H9 (cell line): Measurements from ENCODE around the gene ASIC4. TPM values are rescaled to one million over a fixed set of nuclear protein-coding genes. Genes with fewer than 3 reads are reported as not detected.

Source experiments
- DNase-seq: peaks from one replicate; pipeline ENCODE4 v3.0.0-alpha.2; 2017
- H2AFZ ChIP-seq: one replicate; pipeline ENCODE4 v1.6.1; 2013; ENCODE audit warnings: mild to moderate bottlenecking, low read length, control low read depth, moderate library complexity
- H2AK5ac ChIP-seq: 2 replicates; pipeline ENCODE4 v1.6.1; 2013; ENCODE audit warnings: low read length, control low read depth, mixed read lengths; ENCODE audit not compliant: insufficient read length
- H2BK120ac ChIP-seq: one replicate; pipeline ENCODE4 v1.6.1; 2013; ENCODE audit warnings: low read depth, mild to moderate bottlenecking, low read length, control low read depth, inconsistent platforms; ENCODE audit not compliant: poor library complexity, severe bottlenecking
- H2BK12ac ChIP-seq: 2 replicates; pipeline ENCODE4 v1.6.1; 2013; ENCODE audit warnings: low read length, control low read depth, mixed read lengths, low read depth; ENCODE audit not compliant: insufficient read length
- H2BK15ac ChIP-seq: 2 replicates; pipeline ENCODE4 v1.6.1; 2013; ENCODE audit warnings: low read depth, low read length, control low read depth
- H2BK20ac ChIP-seq: one replicate; pipeline ENCODE4 v1.6.1; 2013; ENCODE audit warnings: low read depth, mild to moderate bottlenecking, low read length, control low read depth, inconsistent platforms; ENCODE audit not compliant: poor library complexity, severe bottlenecking
- H2BK5ac ChIP-seq: 2 replicates; pipeline ENCODE4 v1.6.1; 2013; ENCODE audit warnings: low read length, control low read depth, mixed read lengths; ENCODE audit not compliant: insufficient read length
- H3K14ac ChIP-seq: 2 replicates; pipeline ENCODE4 v1.6.1; 2013; ENCODE audit warnings: low read length, control low read depth; ENCODE audit not compliant: insufficient read depth
- H3K18ac ChIP-seq: 2 replicates; pipeline ENCODE4 v1.6.1; 2013; ENCODE audit warnings: low read depth, mild to moderate bottlenecking, mixed read lengths, low read length, control low read depth; ENCODE audit not compliant: insufficient read length
- H3K23ac ChIP-seq: 2 replicates; pipeline ENCODE4 v1.6.1; 2013; ENCODE audit warnings: low read length, control low read depth, mixed read lengths, low read depth; ENCODE audit not compliant: insufficient read length
- H3K23me2 ChIP-seq: 2 replicates; pipeline ENCODE4 v1.6.1; 2013; ENCODE audit warnings: low read depth, mild to moderate bottlenecking, mixed read lengths, low read length, control low read depth; ENCODE audit not compliant: insufficient read length, poor library complexity, severe bottlenecking
- H3K27ac ChIP-seq: 2 replicates; pipeline ENCODE4 v1.5.1; 2013; ENCODE audit warnings: low read length, control low read depth, mixed read lengths, low read depth; ENCODE audit not compliant: insufficient read length
- H3K27me3 ChIP-seq: 2 replicates; pipeline ENCODE4 v1.6.1; 2013; ENCODE audit warnings: low read length, control low read depth, inconsistent platforms; ENCODE audit not compliant: insufficient read depth
- H3K4ac ChIP-seq: 2 replicates; pipeline ENCODE4 v1.6.1; 2013; ENCODE audit warnings: low read depth, mild to moderate bottlenecking, control low read depth, inconsistent platforms, low read length, moderate library complexity
- H3K4me1 ChIP-seq: 2 replicates; pipeline ENCODE4 v1.6.1; 2013; ENCODE audit warnings: low read length, control low read depth, inconsistent platforms; ENCODE audit not compliant: insufficient read depth
- H3K4me2 ChIP-seq: 2 replicates; pipeline ENCODE4 v1.6.1; 2013; ENCODE audit warnings: low read length, control low read depth, mixed read lengths; ENCODE audit not compliant: insufficient read length, insufficient read depth
- H3K56ac ChIP-seq: 2 replicates; pipeline ENCODE4 v1.6.1; 2013; ENCODE audit warnings: low read depth, mild to moderate bottlenecking, mixed read lengths, low read length, control low read depth; ENCODE audit not compliant: insufficient read length
- H3K79me1 ChIP-seq: 2 replicates; pipeline ENCODE4 v1.6.1; 2013; ENCODE audit warnings: low read depth, mild to moderate bottlenecking, moderate library complexity, low read length, control low read depth, inconsistent platforms; ENCODE audit not compliant: insufficient read depth, poor library complexity, severe bottlenecking
- H3K79me2 ChIP-seq: 2 replicates; pipeline ENCODE4 v1.6.1; 2013; ENCODE audit warnings: low read length, control low read depth, inconsistent platforms; ENCODE audit not compliant: insufficient read depth
- H3K9ac ChIP-seq: 2 replicates; pipeline ENCODE4 v1.6.1; 2013; ENCODE audit warnings: low read length, control low read depth, mixed read lengths; ENCODE audit not compliant: insufficient read length; ENCODE audit errors: extremely low read depth
- H3K9me3 ChIP-seq: one replicate; pipeline ENCODE4 v1.6.1; 2013; ENCODE audit warnings: low read depth, low read length, inconsistent platforms; ENCODE audit not compliant: control insufficient read depth
- H3T11ph ChIP-seq: one replicate; pipeline ENCODE4 v1.6.1; 2013; ENCODE audit warnings: mild to moderate bottlenecking, low read length, control low read depth, inconsistent platforms
- H4K20me1 ChIP-seq: one replicate; pipeline ENCODE4 v1.6.1; 2013; ENCODE audit not compliant: control insufficient read depth, insufficient read length, insufficient read depth
- H4K5ac ChIP-seq: 2 replicates; pipeline ENCODE4 v1.6.1; 2013; ENCODE audit warnings: low read depth, mild to moderate bottlenecking, mixed read lengths, low read length, control low read depth; ENCODE audit not compliant: insufficient read length
- H4K8ac ChIP-seq: replicated peaks from 2 replicates; pipeline ENCODE4 v1.6.1; 2013; ENCODE audit warnings: low read length, control low read depth, mixed read lengths, low read depth; ENCODE audit not compliant: insufficient read length
- H4K91ac ChIP-seq: 2 replicates; pipeline ENCODE4 v1.6.1; 2013; ENCODE audit warnings: low read depth, mild to moderate bottlenecking, moderate library complexity, mixed read lengths, low read length, control low read depth; ENCODE audit not compliant: insufficient read length
- H3K27ac Mint-ChIP-seq, 3 experiments: 2 replicates in 2 of 3; 3 replicates in 1 of 3; pipeline ENCODE4 v1.8.0; 2020 to 2021; ENCODE audit warnings: mixed read lengths in 3 of 3, mild to moderate bottlenecking in 1 of 3, moderate library complexity in 1 of 3
- H3K27me3 Mint-ChIP-seq: 2 replicates; pipeline ENCODE4 v1.8.0; 2021; ENCODE audit warnings: low read depth, mild to moderate bottlenecking, moderate library complexity, mixed read lengths
- H3K36me3 Mint-ChIP-seq, 3 experiments: 2 replicates in 2 of 3; 3 replicates in 1 of 3; pipeline ENCODE4 v1.8.0; 2020 to 2021; ENCODE audit warnings: low read depth in 3 of 3, mixed read lengths in 3 of 3; ENCODE audit not compliant: insufficient read depth in 1 of 3
- H3K4me1 Mint-ChIP-seq, 2 experiments: 2 replicates each; pipeline ENCODE4 v1.8.0; 2020; ENCODE audit warnings: mixed read lengths in 2 of 2
- H3K4me3 Mint-ChIP-seq, 2 experiments: 2 replicates in 1 of 2; 3 replicates in 1 of 2; pipeline ENCODE4 v1.8.0; 2020 to 2021; ENCODE audit warnings: mild to moderate bottlenecking in 2 of 2, mixed read lengths in 2 of 2, moderate library complexity in 1 of 2
- H3K9me3 Mint-ChIP-seq, 2 experiments: 2 replicates in 1 of 2; 3 replicates in 1 of 2; pipeline ENCODE4 v1.8.0; 2020; ENCODE audit warnings: mild to moderate bottlenecking in 2 of 2, mixed read lengths in 2 of 2, moderate library complexity in 1 of 2
- CTCF ChIP-seq: fragments of 200-600 bp; sonication (generic); conservative IDR thresholded peaks from 3 replicates; pipeline ENCODE4 v1.8.0; 2021; ENCODE audit warnings: antibody characterized with exemption, mild to moderate bottlenecking
- WGBS: extraction: QIAGEN DNeasy Blood & Tissue Kit; methylation state at CpG from one replicate; pipeline ENCODE4 v1.1.7; 2013; ENCODE audit warnings: missing lambda C conversion rate, low lambda C conversion rate, mixed read lengths; ENCODE audit not compliant: insufficient read length; ENCODE audit errors: extremely low coverage; 5-methylcytosine and 5-hydroxymethylcytosine counted together
- total RNA-seq: library from RNA; stranded (reverse); gene quantifications from 2 replicates; pipeline ENCODE4 v1.2.1, GENCODE V29; 2021

Gene ASIC4
- total RNA-seq, 1 experiment from 2014 or later: 0.37 TPM

- H2BK15ac ChIP-seq: no peak overlapping the region
- TF ChIP-seq CTCF: no peak
- no CpG with 5 or more reads among the region's 11 CpGs for WGBS
- no peaks in the 10 kb centered on the region; a peak in 1 of 5 replicates for H3K9me3 Mint-ChIP-seq
- peak overlapping the region; percentile 96 to 98 (median 97); a peak in 4 of 7 replicates for H3K27ac Mint-ChIP-seq
- no peaks in the 10 kb centered on the region for H4K20me1 ChIP-seq
- H3K9me3 ChIP-seq: no peaks in the 10 kb centered on the region
- no peak overlapping the region for H3K9ac ChIP-seq
- H4K91ac ChIP-seq: no peak overlapping the region
- H3K4me1 Mint-ChIP-seq: peaks cover 67 to 71% of the 10 kb centered on the region in 2 experiments
- H3K4me2 ChIP-seq: no peak overlapping the region
- H3K79me1 ChIP-seq: no peaks in the 10 kb centered on the region
- peaks cover 5% of the 10 kb centered on the region for H3K27me3 Mint-ChIP-seq
- no peak overlapping the region for H3K4ac ChIP-seq
- H3K18ac ChIP-seq: no peak overlapping the region
- H4K8ac ChIP-seq: no peak overlapping the region
- no peak overlapping the region for H3K27ac ChIP-seq
- no peak overlapping the region for H2AK5ac ChIP-seq
- H2BK12ac ChIP-seq: no peak overlapping the region
- no peak overlapping the region for H3K23ac ChIP-seq
- no peaks in the 10 kb centered on the region for H3K79me2 ChIP-seq
- H2BK5ac ChIP-seq: no peak overlapping the region
- H3K4me1 ChIP-seq: peaks cover 12% of the 10 kb centered on the region; the same call in 1 of the 2 replicates
- peaks cover 49 to 72% (median 68%) of the 10 kb centered on the region in 3 experiments for H3K36me3 Mint-ChIP-seq
- no peaks in the 10 kb centered on the region; the same call in 1 of the 2 replicates for H3K27me3 ChIP-seq
- H3K14ac ChIP-seq: no peak overlapping the region
- no peak for DNase-seq
- peak overlapping the region in 1 of 2 experiments; percentile 66; a peak in 2 of 5 replicates for H3K4me3 Mint-ChIP-seq
- H3K23me2 ChIP-seq: peaks cover 7% of the 10 kb centered on the region
- H3K56ac ChIP-seq: no peak overlapping the region
- no peak overlapping the region for H2BK20ac ChIP-seq
- no peak overlapping the region for H2AFZ ChIP-seq
- no peak overlapping the region for H3T11ph ChIP-seq
- H4K5ac ChIP-seq: no peak overlapping the region
- H2BK120ac ChIP-seq: no peak overlapping the region
Observed at GRCh38 chr2:219566640-219567039, 52.4 kb downstream of the ASIC4 start.
